HG02678 (cell line): Measurements from ENCODE around the gene A1BG.
A peak's percentile ranks its signal among the peaks of the same experiment; 100 is the strongest.

Source experiments
- ATAC-seq: cut with Tn5 transposase; IDR thresholded peaks from one replicate; pipeline ENCODE4 v1.9.1; 2021; ENCODE audit warnings: mild to moderate bottlenecking, moderate library complexity; ENCODE audit not compliant: unreplicated experiment

The A1BG gene

GRCh38 chr19:58352760-58353671, at the start of gene A1BG:
Gene A1BG, minus strand, starts transcription at chr19:58353492. Its CDS starts 55 bp downstream, at chr19:58353437.
- no peak for ATAC-seq

GRCh38 chr19:58401840-58402421, 48.6 kb upstream of the A1BG start:
- ATAC-seq = no peak

- ATAC-seq = peak; percentile 98
Measured at GRCh38 chr19:58400916-58401839, 47.9 kb upstream of the A1BG start.

GRCh38 chr19:58400316-58400915, 47.1 kb upstream of the A1BG start:
- ATAC-seq = no peak

- ATAC-seq = no peak
Measured at GRCh38 chr19:58399903-58400302, 46.6 kb upstream of the A1BG start.

- ATAC-seq = no peak
Measured at GRCh38 chr19:58398545-58398944, 45.3 kb upstream of the A1BG start.

- ATAC-seq = no peak
Measured at GRCh38 chr19:58398087-58398486, 44.8 kb upstream of the A1BG start.

- no peak for ATAC-seq
Measured at GRCh38 chr19:58397533-58398037, 44.3 kb upstream of the A1BG start.

- ATAC-seq = no peak
Measured at GRCh38 chr19:58396691-58397532, 43.6 kb upstream of the A1BG start.

GRCh38 chr19:58395979-58396627, 42.8 kb upstream of the A1BG start:
- ATAC-seq = no peak

- ATAC-seq = no peak
Measured at GRCh38 chr19:58395220-58395978, 42.1 kb upstream of the A1BG start, which contains the start of gene RNF225. Gene RNF225, plus strand, starts transcription at chr19:58395656. Its CDS starts 434 bp downstream, at chr19:58396090.

- ATAC-seq = no peak
Measured at GRCh38 chr19:58394821-58395219, 41.5 kb upstream of the A1BG start.

- no peak for ATAC-seq
Measured at GRCh38 chr19:58393725-58394033, 40.4 kb upstream of the A1BG start.

GRCh38 chr19:58392945-58393724, 39.8 kb upstream of the A1BG start:
- no peak for ATAC-seq

GRCh38 chr19:58388175-58388526, 34.9 kb upstream of the A1BG start:
- no peak for ATAC-seq

- no peak for ATAC-seq
Measured at GRCh38 chr19:58387338-58388174, 34.3 kb upstream of the A1BG start.
